Fibroblast of pulmonary artery (primary cell): ENCODE measurements around the gene PTCH2.
"Not testable (repeated sequence)": the region's sequence is repeated elsewhere in the genome, so short reads cannot be mapped to it uniquely, and the experiment has no call there.

ENCODE experiments used
- DNase-seq: peaks from one replicate; pipeline ENCODE4 v3.0.0-alpha.2; 2010; ENCODE audit warnings: low read depth
- H3K4me3 ChIP-seq: replicated peaks from 2 replicates; pipeline ENCODE4 v1.5.1; 2011; ENCODE audit warnings: low read depth, mild to moderate bottlenecking, control low read depth, low read length, moderate library complexity
- CTCF ChIP-seq: IDR thresholded peaks from 2 replicates; pipeline ENCODE4 v1.5.1; 2011; ENCODE audit warnings: mild to moderate bottlenecking, control low read depth, low read length, inconsistent platforms; ENCODE audit errors: missing control alignments

Gene PTCH2

DNA sequence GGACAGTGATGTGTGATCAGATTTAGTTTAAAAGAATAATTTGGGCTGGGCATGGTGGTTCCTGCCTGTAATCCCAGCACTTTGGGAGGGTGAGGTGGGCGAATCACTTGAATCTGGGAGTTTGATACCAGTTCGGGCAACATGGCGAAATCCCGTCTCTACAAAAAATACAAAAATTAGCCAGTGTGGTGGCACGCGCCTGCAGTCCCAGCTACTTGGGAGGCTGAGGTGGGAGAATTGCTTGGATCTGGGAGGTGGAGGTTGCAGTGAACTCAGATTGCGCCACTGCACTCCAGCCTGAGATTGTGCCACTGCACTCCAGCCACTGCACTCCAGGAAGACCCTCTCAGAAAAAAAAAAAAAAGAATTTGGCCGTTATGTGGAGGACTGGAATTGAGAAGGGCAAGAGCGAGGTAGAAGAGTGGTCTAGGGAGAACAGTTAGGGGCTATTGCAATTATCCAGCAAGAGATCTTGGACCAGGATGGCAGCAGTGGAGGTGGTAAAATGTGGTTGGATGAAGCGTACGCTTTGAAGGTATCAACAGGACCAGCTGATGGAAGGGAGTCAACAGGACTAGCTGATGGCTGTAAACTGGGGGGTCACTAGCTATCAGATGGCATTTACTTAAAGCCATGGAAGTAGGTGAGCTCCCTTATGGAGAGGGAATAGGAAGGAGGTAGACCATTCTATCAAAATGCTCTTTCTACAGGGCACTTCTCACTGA is 25.1 kb downstream of the PTCH2 start:
- no peak overlapping the region for H3K4me3 ChIP-seq
- no peak for DNase-seq
- TF ChIP-seq CTCF: no peak

DNA sequence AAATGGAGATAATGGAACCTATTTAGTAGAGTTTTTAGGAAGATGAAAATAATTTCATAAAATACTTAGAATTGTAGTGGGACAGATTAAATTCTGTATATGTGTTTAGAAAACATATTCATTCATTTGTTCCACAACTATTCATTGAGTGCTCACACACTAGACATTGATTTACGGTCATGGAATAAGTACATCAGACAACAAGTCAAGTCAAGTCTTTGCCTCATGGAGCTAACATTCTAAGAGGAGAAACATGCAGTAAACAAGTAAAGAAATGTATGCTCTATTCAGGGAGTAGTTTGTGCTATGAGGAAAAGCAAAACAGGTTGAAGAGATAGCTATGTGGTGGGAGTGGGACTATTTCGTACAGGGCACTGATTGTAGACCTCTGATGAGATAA is 25.7 kb downstream of the PTCH2 start:
- no peak overlapping the region for H3K4me3 ChIP-seq
- TF ChIP-seq CTCF: no peak
- no peak for DNase-seq

DNA sequence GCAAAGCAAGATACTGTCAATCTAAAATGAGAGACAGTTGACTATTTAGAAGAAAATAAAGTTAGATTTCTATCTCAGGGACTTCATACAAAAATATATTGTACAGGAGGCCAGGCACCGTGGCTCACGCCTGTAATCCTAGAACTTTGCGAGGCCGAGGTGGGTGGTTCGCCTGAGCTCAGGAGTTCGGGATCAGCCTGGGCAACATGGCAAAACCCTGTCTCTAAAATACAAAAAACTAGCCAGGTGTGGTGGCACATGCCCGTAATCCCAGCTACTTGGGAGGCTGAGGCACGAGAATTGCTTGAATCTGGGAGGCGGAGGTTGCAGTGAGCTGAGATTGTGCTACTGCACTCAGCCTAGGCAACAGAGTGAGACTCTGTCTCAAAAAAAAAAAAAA is 27.1 kb downstream of the PTCH2 start:
- not testable (repeated sequence) for DNase-seq, H3K4me3 ChIP-seq

DNA sequence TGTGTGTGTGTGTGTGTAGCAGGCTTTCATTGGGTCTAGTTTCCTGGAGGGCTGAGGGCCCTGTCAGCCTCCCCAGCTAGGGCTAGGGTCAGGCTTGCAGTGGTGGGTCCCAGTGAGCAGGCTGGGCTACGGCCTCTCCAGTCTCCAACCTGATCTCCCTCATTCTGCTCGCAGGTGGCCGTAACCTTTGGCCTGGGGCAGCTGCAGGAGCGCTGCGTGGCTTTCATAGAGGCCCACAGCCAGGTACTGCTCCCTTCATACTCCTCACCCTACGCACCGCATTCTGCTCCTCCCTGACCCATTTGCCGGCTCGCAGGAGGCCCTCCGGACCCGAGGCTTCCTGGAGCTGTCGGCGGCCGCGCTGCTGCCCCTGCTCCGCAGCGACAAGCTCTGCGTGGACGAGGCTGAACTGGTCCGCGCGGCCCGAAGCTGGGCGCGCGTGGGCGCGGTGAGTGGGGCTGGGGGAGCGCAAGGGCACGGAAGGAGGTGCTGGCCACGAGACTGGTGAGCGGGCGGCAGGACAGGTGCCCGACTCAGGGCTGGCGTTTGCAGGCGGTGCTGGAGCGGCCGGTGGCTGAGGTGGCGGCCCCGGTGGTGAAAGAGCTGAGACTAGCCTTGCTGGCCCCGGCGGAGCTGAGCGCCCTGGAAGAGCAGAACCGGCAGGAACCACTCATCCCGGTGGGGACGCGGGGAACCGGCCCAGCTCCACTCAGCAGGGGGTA is 30.1 kb downstream of the PTCH2 start:
- DNase-seq: no peak
- no peak overlapping the region for H3K4me3 ChIP-seq
- no peak for TF ChIP-seq CTCF

DNA sequence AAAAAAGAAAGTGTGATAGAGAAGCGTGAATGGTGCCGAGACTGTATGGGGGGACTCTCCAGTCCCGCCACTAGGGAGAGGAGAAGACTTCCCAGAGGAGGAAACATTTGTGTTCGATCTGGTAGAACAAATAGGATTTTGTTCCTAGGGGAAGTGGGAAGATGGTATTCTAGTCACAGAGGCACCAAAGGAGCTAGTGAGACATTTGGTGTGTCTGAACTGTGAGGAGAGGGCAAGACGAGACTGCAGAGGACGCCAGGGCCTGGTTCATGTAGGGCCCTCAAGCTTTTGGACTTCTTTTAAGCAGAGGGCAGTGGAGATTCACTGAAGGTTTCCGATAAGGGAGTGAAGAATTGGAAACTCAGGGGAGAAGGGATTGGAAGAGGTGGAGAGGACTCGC is 31.8 kb downstream of the PTCH2 start:
- no peak for DNase-seq
- H3K4me3 ChIP-seq: no peak overlapping the region
- no peak for TF ChIP-seq CTCF

DNA sequence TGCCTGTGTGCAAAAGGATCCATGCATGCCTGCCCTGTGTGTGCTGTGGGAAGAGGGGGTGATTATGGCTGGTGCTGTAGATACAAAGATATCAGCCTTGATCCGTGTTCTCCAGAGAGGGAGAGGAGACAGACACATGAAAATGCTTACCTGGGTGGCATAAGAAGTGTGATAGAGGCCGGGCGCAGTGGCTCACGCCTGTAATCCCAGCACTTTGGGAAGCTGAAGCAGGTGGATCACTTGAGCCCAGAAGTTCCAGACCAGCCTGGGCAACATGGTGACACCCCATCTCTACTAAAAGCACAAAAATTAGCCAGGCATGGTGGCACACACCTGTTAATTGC is 32.3 kb downstream of the PTCH2 start:
- peak overlapping the region; percentile 67 for H3K4me3 ChIP-seq
- not testable (repeated sequence) for DNase-seq

- DNase-seq: no peak
- TF ChIP-seq CTCF: no peak
- peak overlapping the region; percentile 67 for H3K4me3 ChIP-seq
These were observed 32.8 kb downstream of the PTCH2 start for GRCh38 chr1:44810101-44810761.
